ENCODE results near the gene MGAT4B.

MGAT4B gene

GRCh38 chr5:179762781-179763176, 43.9 kb downstream of the MGAT4B start:
- H3K27ac ChIP-seq = no peak overlapping the region
- TF ChIP-seq, protein P1, sequence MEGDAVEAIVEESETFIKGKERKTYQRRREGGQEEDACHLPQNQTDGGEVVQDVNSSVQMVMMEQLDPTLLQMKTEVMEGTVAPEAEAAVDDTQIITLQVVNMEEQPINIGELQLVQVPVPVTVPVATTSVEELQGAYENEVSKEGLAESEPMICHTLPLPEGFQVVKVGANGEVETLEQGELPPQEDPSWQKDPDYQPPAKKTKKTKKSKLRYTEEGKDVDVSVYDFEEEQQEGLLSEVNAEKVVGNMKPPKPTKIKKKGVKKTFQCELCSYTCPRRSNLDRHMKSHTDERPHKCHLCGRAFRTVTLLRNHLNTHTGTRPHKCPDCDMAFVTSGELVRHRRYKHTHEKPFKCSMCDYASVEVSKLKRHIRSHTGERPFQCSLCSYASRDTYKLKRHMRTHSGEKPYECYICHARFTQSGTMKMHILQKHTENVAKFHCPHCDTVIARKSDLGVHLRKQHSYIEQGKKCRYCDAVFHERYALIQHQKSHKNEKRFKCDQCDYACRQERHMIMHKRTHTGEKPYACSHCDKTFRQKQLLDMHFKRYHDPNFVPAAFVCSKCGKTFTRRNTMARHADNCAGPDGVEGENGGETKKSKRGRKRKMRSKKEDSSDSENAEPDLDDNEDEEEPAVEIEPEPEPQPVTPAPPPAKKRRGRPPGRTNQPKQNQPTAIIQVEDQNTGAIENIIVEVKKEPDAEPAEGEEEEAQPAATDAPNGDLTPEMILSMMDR (conservative IDR thresholded peaks at IDR 0.05) = no peak
- no peak for TF ChIP-seq ZFX (IDR thresholded peaks at IDR 0.05)

- H3K27ac ChIP-seq = no peak overlapping the region
- TF ChIP-seq, protein P1 (conservative IDR thresholded peaks at IDR 0.05) = no peak
- TF ChIP-seq ZFX (IDR thresholded peaks at IDR 0.05) = no peak
These were observed 44.4 kb downstream of the MGAT4B start for GRCh38 chr5:179762079-179762780.

- H3K27ac ChIP-seq = no peak overlapping the region
- no peak for TF ChIP-seq ZFX (IDR thresholded peaks at IDR 0.05)
- TF ChIP-seq, protein P1 (conservative IDR thresholded peaks at IDR 0.05) = no peak
These were observed 46.8 kb downstream of the MGAT4B start for GRCh38 chr5:179759581-179760551.

GRCh38 chr5:179758955-179759354, 47.7 kb downstream of the MGAT4B start:
- no peak overlapping the region for H3K27ac ChIP-seq
- TF ChIP-seq, protein P1 (conservative IDR thresholded peaks at IDR 0.05) = no peak
- TF ChIP-seq ZFX (IDR thresholded peaks at IDR 0.05) = no peak

DNA sequence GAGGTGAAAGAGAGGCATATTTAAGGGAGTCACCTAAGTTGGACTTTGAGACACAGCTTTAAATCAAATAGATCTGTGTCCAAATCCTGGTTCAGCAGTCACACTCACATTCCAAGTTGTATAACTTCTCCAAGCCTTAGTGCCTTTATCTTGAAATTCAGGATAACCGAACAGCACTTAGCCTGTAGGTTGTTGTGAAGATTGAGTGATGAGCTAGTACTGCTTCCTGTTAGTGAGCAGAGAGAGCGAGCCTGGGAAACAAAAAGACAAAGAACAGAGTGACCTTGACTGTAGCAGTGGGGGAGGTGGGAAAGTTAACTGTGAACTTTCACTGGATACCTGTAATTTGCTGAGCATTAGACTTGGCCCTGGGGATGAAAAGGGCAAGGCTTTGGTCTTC, 51.6 kb downstream of the MGAT4B start:
- H3K27ac ChIP-seq = no peak overlapping the region
- TF ChIP-seq ZFX (IDR thresholded peaks at IDR 0.05) = no peak
- TF ChIP-seq, protein P1 (conservative IDR thresholded peaks at IDR 0.05) = no peak

- H3K27ac ChIP-seq = no peak overlapping the region
- TF ChIP-seq, protein P1 (conservative IDR thresholded peaks at IDR 0.05) = no peak
- TF ChIP-seq ZFX (IDR thresholded peaks at IDR 0.05) = no peak
These were observed 52.7 kb downstream of the MGAT4B start for GRCh38 chr5:179753971-179754370.
